ENCODE measurements around the gene AATK.

AATK gene

GRCh38 chr17:81103379-81103778 lies 62.6 kb downstream of the AATK start:
- TF ChIP-seq CSRNP3 (CRISPR knock-in tag; IDR thresholded peaks at IDR 0.05): no peak
- no peak for TF ChIP-seq BACH2 (CRISPR knock-in tag; IDR thresholded peaks at IDR 0.05; ENCODE audit: borderline replicate concordance)
- no peak for TF ChIP-seq TCF4 (CRISPR knock-in tag; IDR thresholded peaks at IDR 0.05; ENCODE audit: borderline replicate concordance)
- TF ChIP-seq RARB (CRISPR knock-in tag; IDR thresholded peaks at IDR 0.05): no peak
- no peak for ATAC-seq

- no peak for ATAC-seq
Measured at GRCh38 chr17:81102869-81103268, 63.2 kb downstream of the AATK start.

DNA sequence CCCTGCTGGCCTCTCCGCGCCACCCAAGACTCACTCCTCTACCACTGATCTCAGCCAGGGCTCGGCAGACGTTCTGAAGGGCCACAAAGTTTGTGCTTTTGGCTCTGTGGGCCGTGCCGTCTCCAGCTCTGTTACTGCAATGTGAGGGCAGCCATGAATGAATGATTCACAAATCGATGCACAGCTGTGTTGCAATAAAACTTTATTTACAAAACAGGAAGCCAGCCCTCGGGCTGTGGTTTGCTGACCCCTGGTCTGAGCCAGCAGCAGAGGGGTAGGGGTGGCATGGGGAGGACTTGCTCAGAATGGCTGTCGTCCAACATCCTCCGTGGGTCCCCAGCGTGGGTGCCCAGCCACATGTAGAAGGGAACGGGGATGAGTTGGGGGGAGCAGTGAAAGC lies 63.7 kb downstream of the AATK start:
- ATAC-seq: no peak

More at GRCh38 chr17:81102869-81103268, 63.2 kb downstream of the AATK start:
- TF ChIP-seq ARNTL (CRISPR knock-in tag; IDR thresholded peaks at IDR 0.05; ENCODE audit: borderline replicate concordance, low read depth) (no peak), RARB (CRISPR knock-in tag; IDR thresholded peaks at IDR 0.05) (no peak), ZC3H10 (CRISPR knock-in tag; IDR thresholded peaks at IDR 0.05) (no peak), POU6F1 (CRISPR knock-in tag; IDR thresholded peaks at IDR 0.05; ENCODE audit: borderline replicate concordance, low read depth) (no peak)

DNA sequence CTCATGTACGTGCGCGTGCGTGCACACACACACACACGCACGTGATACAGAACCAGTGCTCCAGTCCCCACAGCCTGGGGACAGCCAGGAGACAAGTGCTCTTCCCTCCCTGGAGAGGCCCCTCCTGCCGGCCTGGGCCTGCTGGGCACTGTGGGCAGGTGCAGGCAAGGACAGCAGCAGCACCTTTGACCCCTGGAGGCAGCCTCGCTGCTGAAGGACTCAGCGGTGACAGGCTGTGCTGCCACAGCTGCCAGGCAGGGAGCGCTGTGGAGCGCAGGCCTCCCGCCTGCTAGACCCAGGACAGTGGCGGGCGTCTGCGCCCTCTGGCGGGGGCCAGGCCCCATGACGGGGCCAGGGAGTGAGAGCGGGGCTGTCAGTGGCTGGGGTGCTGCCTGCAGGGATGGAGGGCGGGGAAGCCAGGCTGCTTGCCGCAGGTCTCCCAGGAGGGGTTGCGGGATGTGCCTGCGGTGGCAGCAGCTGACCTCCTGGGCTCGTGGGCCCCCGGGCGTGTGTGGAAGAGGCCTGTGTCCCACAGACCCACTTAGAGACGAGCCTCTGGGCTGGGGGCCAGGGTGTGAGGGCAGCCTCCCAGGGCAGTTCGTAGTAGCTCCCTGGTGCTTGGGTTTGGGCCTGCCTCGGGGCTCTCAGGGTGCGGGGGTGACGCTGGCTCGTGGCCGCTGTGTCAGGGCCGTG lies 64.3 kb downstream of the AATK start:
- ATAC-seq: peak; percentile 88
- TF ChIP-seq TCF4 (CRISPR knock-in tag; IDR thresholded peaks at IDR 0.05; ENCODE audit: borderline replicate concordance): no peak; the same call in 1 of the 2 replicates
- no peak for TF ChIP-seq TOX (CRISPR knock-in tag; IDR thresholded peaks at IDR 0.05; ENCODE audit: borderline replicate concordance)
- TF ChIP-seq, protein P1, sequence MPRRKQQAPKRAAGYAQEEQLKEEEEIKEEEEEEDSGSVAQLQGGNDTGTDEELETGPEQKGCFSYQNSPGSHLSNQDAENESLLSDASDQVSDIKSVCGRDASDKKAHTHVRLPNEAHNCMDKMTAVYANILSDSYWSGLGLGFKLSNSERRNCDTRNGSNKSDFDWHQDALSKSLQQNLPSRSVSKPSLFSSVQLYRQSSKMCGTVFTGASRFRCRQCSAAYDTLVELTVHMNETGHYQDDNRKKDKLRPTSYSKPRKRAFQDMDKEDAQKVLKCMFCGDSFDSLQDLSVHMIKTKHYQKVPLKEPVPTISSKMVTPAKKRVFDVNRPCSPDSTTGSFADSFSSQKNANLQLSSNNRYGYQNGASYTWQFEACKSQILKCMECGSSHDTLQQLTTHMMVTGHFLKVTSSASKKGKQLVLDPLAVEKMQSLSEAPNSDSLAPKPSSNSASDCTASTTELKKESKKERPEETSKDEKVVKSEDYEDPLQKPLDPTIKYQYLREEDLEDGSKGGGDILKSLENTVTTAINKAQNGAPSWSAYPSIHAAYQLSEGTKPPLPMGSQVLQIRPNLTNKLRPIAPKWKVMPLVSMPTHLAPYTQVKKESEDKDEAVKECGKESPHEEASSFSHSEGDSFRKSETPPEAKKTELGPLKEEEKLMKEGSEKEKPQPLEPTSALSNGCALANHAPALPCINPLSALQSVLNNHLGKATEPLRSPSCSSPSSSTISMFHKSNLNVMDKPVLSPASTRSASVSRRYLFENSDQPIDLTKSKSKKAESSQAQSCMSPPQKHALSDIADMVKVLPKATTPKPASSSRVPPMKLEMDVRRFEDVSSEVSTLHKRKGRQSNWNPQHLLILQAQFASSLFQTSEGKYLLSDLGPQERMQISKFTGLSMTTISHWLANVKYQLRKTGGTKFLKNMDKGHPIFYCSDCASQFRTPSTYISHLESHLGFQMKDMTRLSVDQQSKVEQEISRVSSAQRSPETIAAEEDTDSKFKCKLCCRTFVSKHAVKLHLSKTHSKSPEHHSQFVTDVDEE (CRISPR knock-in tag; IDR thresholded peaks at IDR 0.05): no peak
- no peak for TF ChIP-seq ZFP30 (CRISPR knock-in tag; IDR thresholded peaks at IDR 0.05)
- no peak for TF ChIP-seq ESRRG (CRISPR knock-in tag; IDR thresholded peaks at IDR 0.05)
- no peak for TF ChIP-seq GLIS3 (CRISPR knock-in tag; IDR thresholded peaks at IDR 0.05)
- no peak for TF ChIP-seq OSR1 (CRISPR knock-in tag; IDR thresholded peaks at IDR 0.05)
- no peak for TF ChIP-seq PPARA (CRISPR knock-in tag; IDR thresholded peaks at IDR 0.05; ENCODE audit: borderline replicate concordance)
- no peak for TF ChIP-seq ZNF70 (CRISPR knock-in tag; IDR thresholded peaks at IDR 0.05)
- no peak for TF ChIP-seq POU6F1 (CRISPR knock-in tag; IDR thresholded peaks at IDR 0.05; ENCODE audit: borderline replicate concordance, low read depth)
- no peak for TF ChIP-seq RARB (CRISPR knock-in tag; IDR thresholded peaks at IDR 0.05)
- no peak for TF ChIP-seq ARNTL (CRISPR knock-in tag; IDR thresholded peaks at IDR 0.05; ENCODE audit: borderline replicate concordance, low read depth)
- TF ChIP-seq PATZ1 (CRISPR knock-in tag; IDR thresholded peaks at IDR 0.05; ENCODE audit: borderline replicate concordance): no peak
- no peak for TF ChIP-seq ISL1 (CRISPR knock-in tag; IDR thresholded peaks at IDR 0.05)
- TF ChIP-seq SNAI2 (CRISPR knock-in tag; IDR thresholded peaks at IDR 0.05): no peak
- TF ChIP-seq ZFP3 (CRISPR knock-in tag; IDR thresholded peaks at IDR 0.05): no peak
- no peak for TF ChIP-seq CSDC2 (CRISPR knock-in tag; IDR thresholded peaks at IDR 0.05)
- no peak for TF ChIP-seq ZNF565 (CRISPR knock-in tag; conservative IDR thresholded peaks at IDR 0.05; ENCODE audit: low read depth)
- no peak for TF ChIP-seq BACH2 (CRISPR knock-in tag; IDR thresholded peaks at IDR 0.05; ENCODE audit: borderline replicate concordance)

More for the DNA sequence above, 63.7 kb downstream of the AATK start:
- TF ChIP-seq RARB (CRISPR knock-in tag; IDR thresholded peaks at IDR 0.05): no peak
- no peak for TF ChIP-seq ESRRG (CRISPR knock-in tag; IDR thresholded peaks at IDR 0.05)
- TF ChIP-seq TCF4 (CRISPR knock-in tag; IDR thresholded peaks at IDR 0.05; ENCODE audit: borderline replicate concordance): no peak
- TF ChIP-seq PPARA (CRISPR knock-in tag; IDR thresholded peaks at IDR 0.05; ENCODE audit: borderline replicate concordance): no peak
- no peak for TF ChIP-seq ISL1 (CRISPR knock-in tag; IDR thresholded peaks at IDR 0.05)
- TF ChIP-seq CSRNP3 (CRISPR knock-in tag; IDR thresholded peaks at IDR 0.05): no peak
- no peak for TF ChIP-seq ZFP3 (CRISPR knock-in tag; IDR thresholded peaks at IDR 0.05)
- no peak for TF ChIP-seq ARNTL (CRISPR knock-in tag; IDR thresholded peaks at IDR 0.05; ENCODE audit: borderline replicate concordance, low read depth)
- no peak for TF ChIP-seq BACH2 (CRISPR knock-in tag; IDR thresholded peaks at IDR 0.05; ENCODE audit: borderline replicate concordance)
- TF ChIP-seq ZNF8 (CRISPR knock-in tag; IDR thresholded peaks at IDR 0.05): no peak

Data from SK-N-SH treated with all-trans-retinoic acid at 6 μM for 48 hours (cell line).